NCI-H1092 (cell line): ENCODE measurements around the gene MTMR12.
A peak's percentile ranks its signal among the peaks of the same experiment; 100 is the strongest.
"Not testable (repeated sequence)": the region's sequence is repeated elsewhere in the genome, so short reads cannot be mapped to it uniquely, and the experiment has no call there.

ENCODE experiments used
- DNase-seq: peaks from one replicate; lab custom pipeline; 2025; lab: John Stamatoyannopoulos, UW

MTMR12 gene

DNA sequence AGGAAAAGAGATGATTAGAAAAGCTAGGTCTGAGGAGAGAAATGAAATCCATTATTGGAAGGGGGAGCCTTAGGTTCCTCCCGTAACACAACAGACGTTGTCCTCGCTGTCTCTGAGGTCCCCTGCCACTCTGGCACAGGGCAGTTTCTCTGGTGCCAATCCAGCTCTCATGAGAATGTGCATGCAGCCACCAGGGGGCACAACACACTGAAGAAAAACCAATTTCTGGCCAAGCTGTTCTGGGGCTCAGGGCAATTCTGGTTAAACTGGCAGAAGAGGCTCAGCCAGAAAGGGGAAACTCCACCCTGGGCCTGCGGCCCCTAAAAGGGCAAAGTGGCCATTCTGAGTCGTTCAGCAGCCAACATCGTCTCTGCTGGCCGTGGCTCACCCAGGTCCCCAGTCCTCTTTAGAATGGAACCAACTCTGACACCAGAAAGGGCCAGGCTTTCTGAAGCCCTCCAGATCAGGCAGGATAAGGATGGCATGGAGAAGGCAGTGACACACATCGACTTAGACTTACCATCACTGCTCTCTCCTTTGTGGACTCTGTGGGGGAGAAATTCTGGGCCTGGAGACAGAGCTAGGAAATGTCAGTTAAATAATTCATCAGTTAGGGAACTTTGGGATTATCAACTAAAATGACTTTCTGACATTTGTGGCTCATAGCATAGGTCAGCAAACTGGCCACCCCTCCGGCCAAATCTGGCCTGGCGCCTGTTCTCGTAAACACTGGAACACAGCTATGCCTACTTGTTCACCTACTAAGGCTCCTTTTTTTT is 80.1 kb downstream of the MTMR12 start:
- peak; percentile 54 for DNase-seq

DNA sequence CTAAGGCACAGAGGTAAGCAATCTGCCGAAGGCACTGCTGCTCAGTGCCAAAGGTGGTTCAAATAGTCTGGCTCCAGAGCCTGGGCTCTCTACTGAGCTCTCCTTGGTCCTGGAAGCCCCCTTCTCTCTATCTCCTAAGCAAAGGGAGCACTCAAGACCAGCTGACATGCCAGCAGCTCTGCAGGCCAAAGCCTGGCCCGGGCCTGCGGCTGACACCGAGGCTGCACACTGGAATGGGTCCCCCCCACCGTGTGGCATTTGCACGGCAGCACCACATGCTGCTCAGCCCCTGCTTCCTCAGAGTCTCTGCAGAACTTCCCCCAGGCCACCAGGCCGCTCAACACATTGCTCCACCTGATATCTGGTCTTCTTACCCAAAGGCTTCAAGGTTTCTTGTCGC is 80.8 kb downstream of the MTMR12 start:
- no peak for DNase-seq

DNA sequence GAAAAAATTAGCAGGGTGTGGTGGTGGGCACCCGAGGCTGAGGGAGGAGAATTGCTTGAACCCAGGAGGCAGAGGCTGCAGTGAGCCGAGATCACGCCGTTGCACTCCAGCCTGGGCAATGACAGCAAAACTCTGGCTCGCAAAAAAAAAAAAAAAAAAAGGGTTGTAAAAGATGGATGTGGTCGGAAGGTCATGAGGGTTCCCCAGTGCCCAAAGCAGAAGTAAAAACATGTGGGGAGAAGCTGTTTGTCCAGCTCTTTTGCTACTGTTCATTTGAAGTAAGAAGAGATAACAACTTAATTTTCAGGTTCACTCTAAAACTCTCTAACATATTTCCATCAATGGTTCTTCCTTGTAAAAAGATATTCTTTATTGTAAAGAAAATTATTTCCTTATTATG is 81.5 kb downstream of the MTMR12 start:
- DNase-seq: no peak

DNA sequence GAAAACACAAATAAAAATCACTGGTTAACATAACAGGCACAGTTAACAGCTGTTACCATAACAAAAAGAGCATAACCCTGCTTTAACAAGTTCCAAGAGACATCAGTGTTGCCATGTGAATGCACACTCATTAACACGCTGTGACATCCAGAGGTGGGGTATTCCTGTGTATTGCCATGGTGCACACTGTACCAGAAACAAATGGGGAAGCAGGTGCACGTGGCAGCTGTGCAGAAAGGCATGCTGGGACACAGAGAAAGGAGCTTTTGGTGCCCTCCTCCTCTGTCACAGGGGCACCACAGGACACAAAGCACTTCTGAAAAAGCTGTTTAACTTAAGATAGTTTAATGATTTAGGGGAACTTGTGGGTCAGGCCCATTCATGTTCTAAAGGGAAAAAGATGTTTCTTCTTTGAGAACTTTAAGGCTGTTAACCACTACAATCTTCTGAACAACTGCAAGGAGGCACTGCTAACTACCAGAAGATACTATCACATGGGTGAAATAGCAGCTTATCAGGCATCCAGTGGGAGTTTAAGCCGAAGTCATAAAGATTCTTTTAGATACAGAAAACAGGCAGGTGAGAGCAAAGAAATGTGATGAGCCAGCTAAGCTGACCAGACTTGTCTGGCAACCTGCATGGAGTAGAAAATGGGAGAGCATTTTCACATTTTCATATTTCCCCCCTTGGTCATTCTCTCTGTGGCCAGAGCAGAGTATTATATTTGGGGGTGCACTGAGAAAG is 82.2 kb downstream of the MTMR12 start:
- DNase-seq: no peak

DNA sequence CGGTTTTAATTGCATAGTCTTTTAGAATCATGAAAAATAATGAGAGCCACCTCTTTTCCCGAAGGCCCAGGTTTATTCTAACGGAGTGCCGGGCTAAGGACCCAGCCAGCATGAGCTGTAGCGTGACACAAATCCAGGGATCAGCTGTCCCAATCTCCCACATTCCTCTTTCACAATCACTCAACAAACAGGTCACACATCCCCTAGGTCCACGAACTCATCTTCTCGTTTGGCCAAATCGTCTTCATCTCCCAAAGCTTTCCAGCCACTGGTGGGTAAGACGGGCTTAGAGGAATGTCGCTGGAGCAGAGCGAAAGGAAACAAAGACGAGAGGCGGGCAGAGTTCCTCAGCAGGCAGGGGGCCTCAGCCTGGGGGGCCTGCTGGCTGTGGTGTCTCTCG is 83.2 kb downstream of the MTMR12 start:
- no peak for DNase-seq

DNA sequence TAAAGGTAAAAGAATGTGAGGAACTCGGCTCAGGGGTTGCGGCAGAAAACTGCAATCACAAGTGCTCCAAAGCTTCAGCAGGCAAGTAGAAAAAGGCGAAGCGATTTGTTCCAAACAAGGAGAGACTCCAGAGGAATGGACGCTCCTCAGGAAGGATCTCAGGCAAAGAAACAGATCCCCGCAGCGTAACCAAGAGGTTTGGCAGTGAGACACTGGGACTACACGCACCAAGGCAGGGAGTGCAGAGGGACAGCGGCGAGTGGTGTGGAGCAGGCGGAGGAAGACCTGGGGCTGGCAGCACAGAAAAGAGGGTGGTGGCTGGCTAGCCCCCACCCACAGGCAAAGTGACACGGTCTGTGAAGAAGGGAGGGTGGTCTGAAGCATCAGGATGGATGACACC is 83.9 kb downstream of the MTMR12 start:
- DNase-seq: no peak

DNA sequence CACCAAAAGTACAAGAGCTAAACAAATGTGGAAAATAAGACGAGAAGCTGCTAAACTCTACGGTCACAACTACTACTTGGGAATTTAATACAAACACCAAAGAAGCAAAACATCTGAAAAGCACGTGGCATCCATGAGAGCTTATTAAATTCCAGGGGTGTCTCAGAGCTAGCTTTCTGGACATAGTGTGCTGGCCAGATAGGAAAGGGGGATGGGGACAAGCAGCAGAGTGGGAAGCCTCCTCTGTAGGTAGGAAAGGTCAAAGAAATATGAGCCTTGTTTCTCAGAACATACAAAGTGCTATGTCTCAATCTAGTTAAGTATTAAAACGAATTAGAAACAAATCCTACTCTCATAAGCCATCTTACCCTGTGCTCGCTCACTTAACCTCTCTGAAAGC is 87.3 kb downstream of the MTMR12 start:
- no peak for DNase-seq

DNA sequence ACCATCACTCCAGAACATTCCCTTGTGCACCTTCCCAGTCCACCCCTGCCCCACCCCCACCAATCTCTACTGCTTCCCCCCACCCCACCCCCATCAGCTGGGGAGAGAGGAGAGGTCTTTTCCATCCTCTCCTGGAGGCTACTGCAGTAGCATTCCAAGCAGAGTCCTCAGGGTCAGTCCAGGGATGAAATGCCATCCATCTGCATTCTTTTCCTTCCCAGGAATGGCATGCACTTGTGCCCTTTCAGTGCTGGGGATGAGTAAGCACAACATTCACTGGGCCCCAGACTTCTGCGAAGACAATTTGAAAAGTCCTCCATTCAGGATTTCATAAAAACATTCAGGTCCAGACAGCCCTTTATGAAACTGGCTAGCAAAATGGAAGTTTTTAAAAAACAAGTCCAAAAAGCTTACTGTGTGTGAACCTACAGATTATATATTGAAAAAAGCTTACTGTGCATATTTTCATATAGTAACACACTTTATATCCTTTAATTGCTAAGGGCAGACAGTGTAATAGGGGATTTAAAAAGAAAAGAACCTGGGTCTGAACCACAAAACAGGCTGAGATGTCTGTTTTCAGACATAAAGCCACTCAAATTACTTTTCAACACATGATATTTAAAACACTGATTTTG is 88.6 kb downstream of the MTMR12 start:
- DNase-seq: no peak

DNA sequence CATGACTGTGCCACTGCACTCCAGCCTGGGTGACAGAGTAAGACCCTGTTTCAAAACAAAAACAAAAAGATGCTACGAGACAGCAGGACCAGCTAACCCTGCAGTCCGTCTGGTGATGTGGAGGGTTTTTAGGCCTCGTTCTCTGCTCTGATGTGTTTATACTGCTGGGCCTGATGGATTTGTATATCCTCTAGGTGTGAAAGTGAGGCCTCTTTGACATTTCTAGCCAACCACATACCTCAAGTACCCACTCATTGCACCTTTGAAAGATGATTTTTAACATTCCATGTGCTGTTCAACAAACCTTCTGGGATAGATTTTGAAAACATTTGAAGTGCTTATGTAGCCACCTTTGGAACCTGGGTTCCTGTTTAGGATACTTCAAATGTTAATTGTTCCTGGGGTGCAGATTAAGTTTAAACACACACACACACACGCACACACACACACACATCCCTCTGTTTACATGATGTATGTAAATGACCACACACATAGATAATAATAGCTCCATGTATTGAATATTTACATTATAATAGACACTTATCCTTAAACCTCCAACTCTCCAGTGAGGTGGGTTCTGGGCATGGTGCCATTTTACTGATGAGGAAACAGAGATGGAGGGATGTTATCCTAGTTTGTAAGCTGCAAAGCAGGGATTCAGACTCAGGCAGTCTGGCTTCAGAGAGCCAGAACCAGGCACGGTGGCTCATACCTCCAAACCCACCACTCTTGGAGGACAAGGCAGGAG is 89.8 kb downstream of the MTMR12 start:
- DNase-seq: no peak

DNA sequence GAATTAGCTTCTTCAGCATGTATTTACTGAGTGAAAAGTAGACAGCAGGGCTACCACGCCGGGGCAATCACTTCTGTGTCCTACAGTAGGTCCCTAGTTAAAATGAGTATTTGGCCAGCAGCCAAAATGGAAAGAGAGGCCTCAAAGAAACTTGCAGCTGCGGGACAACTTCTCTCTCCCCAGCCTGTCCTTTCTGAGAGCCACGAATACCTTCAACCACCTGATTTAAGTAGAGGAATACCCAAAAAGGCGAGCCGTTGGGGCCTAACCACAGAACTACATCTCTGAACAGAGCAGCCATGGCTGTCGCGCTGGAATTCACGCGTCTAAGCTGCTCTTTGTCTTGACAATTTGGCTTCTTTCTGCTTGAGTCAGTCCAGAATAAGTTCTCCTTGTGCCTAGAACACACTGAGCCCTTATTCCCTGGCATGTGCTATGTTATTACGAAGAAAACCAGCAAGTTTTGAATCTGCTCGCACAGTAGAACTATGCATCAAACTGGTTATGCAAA is 94.8 kb downstream of the MTMR12 start:
- no peak for DNase-seq

DNA sequence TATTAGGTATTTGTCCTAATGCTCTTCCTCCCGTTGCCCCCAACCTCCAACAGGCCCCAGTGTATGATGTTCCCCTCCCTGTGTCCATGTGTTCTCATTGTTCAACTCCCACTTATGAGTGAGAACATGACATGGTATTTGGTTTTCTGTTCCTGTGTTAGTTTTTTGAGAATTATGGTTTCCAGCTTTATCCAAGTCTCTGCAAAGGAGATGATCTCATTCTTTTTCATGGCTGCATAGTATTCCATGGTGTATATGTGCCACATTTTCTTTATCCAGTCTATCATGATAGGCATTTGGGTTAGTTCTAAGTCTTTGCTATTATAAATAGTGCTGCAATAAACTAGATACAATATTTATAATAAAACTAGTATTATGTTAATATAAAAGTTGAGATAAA is 98.4 kb downstream of the MTMR12 start:
- DNase-seq: not testable (repeated sequence)

DNA sequence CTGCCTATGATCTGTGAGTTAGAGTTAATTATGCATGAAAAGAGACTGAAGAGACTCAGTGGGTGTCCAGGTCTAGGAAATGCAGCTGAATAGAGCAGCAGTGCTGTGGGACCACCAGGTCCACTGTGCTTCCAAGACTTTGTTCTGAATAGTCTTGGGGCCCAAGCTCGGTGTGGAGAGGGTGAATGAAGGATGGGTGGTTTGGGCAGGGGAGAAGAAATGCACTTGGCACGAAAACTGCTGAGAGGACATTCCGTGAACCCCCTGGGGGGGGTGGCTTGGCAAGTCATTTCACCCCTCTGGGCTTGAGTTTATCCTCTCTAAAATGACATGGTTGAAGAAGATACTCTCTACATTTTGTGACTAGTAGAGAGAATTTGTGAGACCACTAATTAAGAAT is 102.6 kb downstream of the MTMR12 start:
- no peak for DNase-seq

DNA sequence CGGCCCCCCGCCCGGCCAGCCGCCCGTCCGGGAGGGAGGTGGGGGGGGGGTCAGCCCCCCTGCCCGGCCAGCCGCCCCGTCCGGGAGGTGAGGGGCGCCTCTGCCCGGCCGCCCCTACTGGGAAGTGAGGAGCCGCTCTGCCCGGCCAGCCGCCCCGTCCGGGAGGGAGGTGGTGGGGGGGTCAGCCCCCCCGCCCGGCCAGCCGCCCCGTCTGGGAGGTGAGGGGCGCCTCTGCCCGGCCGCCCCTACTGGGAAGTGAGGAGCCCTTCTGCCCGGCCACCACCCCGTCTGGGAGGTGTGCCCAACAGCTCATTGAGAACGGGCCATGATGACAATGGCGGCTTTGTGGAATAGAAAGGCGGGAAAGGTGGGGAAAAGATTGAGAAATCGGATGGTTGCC is 103.9 kb downstream of the MTMR12 start:
- not testable (repeated sequence) for DNase-seq

DNA sequence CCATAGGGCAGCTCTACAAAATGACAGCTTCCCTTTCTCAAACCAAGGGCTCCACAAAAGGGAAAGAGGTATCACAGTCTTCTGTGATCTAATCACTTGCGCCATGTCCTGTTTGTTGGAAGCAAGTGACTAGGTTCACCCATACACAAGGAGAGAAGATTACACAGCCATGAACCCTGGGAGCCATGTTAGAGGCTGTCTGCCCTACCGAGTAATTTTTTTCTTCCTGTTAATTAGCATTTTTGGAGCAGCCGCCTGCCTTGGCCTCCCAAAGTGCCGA is 105.4 kb downstream of the MTMR12 start:
- DNase-seq: no peak

DNA sequence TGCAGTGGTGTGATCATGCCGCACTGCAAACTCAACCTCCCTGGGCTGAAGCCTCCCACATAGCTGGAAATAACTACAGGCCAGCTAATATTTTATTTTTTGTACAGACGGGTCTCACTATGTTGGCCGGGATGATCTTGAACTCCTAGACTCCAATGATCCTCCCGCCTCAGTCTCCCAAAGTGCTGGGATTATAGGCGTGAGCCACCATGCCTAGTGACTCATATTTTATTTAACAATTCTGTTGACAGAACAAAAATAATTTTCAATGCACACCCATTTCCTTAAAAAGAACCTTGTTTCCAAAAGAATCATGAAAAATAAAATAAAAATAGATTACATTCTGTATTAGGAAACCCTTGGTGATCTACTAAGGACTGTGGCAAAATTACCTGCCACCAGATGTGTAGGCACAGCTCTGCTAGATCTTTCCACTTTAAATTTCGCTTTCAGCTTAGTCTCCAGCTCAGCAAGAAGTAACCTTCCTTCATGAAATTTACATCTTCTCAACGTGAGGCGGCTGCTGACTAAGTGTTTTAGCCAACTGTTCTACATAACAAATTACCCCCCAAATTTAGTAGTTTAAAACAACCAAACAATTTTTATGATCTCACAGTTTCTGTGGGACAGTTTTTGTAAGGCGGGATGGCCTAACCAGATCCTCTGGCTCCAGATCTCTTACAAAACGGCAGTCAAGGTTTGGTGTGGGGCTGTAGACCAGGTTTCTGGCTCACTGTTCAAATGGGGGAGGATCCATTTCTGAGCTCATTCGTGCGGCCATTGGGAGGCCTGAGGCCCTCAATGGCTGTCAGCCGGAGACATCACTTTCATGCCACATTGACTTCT is 106.0 kb downstream of the MTMR12 start:
- no peak for DNase-seq

DNA sequence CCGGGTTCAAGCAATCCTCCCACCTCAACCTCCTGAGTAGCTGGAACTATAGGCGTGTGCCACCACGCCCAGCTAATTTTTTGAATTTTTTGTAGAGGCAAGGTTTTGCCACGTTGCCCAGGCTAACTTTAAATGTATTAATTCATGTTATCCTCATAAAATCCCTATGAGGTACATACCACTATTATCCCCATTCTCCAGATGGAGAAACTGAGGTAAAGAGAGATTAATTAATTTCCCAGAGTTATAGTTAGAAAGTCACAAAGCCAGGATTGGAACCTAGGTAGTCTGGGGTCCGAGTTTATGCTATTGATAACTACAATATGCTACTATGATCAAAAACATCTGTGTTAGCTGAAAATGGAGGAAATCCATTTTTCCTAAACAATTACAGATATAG is 106.7 kb downstream of the MTMR12 start:
- DNase-seq: no peak

DNA sequence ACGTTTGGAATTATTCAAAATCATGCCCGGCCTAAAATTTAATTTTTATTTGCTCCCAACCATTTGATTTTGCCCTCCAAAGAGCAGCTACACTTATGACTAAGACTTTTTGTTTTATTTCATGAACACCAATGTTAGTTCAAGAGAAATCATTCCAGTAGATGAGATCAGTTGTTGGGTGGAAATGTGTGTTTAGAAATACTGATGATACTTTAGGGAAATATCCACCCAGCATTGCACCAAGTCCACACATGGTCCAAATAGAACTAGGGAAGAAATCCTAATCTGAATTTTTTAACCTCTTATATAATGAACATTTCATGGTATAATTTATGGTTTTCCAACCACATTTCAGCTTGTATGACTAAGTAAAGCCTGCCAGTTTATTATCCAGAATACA is 110.3 kb downstream of the MTMR12 start:
- no peak for DNase-seq

DNA sequence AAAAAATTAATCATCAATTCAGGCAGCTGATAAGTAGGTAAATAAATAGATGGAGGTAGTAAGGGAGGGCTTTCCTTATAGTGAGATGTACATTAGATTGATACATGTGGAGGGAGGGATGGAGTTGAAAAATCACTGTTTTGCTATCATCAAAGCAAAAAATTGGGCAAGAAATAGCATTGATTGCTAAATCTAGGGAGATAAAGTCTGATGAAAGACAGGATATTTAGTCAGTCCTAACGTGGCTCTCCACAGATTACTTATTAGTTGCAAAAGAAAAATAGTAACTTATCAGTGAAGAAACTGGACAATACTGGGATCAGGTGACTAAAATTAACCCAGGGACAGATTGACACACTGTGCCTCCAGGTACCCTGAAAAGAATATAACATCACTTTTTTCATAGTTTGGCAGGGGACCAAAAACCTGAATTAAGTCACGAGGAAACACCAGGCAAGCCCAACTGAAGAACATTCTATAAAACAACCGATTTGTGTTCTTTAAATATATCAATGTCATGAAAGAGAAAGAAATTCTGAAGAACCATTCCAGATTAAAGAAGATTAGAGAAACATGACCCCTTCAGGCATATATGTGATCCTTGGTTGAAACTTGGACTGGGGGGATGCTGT is 111.5 kb downstream of the MTMR12 start:
- DNase-seq: no peak

DNA sequence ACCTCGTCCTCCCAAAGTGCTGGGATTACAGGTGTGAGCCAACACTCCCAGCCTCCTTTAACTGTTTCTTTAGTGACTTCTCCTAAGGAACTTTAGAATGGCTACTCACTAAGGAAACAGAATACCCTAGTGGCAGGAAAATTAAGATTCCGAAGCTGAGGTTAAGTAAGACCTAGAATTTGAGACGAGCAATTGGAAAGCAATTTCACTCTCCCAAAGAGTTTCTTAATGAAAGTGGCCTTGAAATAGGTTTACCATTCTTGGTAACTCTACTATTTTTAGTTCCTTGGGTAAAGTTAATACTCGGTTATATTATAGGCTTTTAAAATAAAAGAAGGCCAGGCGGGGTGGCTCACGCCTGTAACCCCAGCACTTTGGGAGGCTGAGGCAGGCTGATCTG is 115.7 kb downstream of the MTMR12 start:
- DNase-seq: no peak

DNA sequence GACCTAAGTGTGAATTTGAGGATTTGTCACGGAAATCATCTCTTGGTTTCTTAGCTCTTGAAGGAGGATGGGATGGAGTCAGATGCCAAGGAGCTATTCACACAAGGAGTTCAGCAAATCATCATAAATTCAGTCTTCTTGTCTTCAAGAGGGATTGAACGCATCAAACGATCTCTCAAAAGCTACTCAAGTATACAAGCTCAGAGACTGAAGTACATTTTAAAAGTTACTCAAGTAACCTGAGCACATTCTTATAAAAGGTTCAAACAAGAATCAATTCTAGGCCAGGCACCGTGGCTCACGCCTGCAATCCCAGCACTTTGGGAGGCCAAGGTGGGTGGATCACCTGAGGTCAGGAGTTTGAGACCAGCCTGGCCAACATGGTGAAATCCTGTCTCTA is 117.5 kb downstream of the MTMR12 start:
- no peak for DNase-seq

DNA sequence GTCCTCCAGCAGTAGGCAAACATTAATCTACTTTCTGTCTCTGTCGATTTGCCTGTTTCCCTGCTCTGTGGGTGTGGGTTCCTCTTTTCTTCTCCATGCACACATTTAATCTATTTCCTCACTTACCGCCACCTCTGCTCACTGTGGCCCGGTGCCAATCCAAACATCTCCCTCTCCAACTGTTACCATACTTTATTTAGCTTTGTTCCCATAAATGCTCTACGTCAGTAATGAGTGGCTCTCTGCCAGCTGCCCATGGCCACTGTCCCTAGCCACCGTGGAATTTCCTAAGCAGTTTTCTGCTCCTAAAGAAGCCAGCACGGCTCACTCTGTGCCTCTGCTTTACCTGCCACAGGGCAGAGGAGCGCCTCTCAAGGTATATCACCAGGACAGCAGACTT is 119.1 kb downstream of the MTMR12 start:
- peak; percentile 91 for DNase-seq
